Suppressor macrophage treated with lipopolysaccharide for 1 hour (primary cell): ENCODE results near the gene SEPHS2.

ENCODE experiments used
- DNase-seq, 3 donors: peaks; one replicate each; pipeline ENCODE4 v3.0.0-alpha.2; 2020 to 2022

SEPHS2 gene

DNA sequence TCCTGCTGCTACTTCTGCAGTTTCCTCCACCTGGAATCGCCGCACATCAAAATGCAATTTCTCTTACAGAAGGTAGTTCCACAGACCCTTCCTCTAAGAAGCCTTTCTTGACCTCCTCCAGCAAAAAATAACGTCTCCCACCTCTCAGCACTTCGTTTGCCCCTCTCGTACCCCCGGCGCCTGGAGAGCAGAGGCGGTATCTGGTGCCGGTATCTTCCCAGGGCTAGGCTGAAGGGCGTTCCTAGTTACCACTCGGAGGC lies 16.3 kb downstream of the SEPHS2 start:
- DNase-seq, result no peak

DNA sequence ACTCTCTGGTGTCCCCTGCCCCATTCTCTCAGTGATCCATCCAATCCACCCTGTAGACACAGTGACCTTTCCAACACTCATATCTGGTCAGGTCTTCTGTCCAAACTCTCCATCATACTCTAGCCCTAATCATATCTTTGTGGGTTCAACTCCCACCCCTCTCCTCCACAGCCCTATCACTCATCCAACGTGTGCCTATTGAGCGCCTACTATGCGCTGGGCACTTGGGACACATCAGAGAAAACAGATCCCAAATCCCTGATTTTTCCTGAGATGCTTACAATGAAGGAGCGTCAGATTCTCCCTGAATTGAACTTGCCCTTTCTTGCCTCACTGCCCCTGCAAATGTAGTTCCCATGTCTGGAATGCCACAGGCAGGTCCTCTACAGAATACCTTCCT lies 17.6 kb downstream of the SEPHS2 start:
- no peak for DNase-seq

DNA sequence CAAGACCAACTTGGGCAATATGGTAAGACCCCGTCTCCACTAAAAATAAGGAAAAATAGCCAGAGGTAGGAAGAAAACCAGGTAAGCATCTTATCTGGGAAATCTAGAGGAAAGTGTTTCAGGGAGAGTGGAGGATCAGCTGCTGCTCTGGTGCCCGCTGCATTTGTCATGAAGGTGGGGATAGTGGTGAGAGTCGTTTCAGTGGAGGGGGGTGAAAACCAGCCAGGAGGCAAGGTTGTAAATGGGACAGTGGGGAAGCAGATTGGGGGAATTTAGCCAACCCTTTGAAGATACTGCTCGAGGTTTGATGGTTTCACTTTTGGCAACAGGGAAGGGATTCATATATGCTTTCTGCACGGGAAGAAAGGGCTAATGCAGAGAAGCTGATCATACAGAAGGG lies 24.7 kb downstream of the SEPHS2 start:
- no peak for DNase-seq

GRCh38 chr16:30418350-30419181 lies 27.1 kb downstream of the SEPHS2 start:
- peak in 2 of 3 donors; percentile 16 to 25 for DNase-seq

GRCh38 chr16:30417529-30418349 lies 27.9 kb downstream of the SEPHS2 start:
- DNase-seq, result peak; percentile 84 to 91 (median 90)

DNA sequence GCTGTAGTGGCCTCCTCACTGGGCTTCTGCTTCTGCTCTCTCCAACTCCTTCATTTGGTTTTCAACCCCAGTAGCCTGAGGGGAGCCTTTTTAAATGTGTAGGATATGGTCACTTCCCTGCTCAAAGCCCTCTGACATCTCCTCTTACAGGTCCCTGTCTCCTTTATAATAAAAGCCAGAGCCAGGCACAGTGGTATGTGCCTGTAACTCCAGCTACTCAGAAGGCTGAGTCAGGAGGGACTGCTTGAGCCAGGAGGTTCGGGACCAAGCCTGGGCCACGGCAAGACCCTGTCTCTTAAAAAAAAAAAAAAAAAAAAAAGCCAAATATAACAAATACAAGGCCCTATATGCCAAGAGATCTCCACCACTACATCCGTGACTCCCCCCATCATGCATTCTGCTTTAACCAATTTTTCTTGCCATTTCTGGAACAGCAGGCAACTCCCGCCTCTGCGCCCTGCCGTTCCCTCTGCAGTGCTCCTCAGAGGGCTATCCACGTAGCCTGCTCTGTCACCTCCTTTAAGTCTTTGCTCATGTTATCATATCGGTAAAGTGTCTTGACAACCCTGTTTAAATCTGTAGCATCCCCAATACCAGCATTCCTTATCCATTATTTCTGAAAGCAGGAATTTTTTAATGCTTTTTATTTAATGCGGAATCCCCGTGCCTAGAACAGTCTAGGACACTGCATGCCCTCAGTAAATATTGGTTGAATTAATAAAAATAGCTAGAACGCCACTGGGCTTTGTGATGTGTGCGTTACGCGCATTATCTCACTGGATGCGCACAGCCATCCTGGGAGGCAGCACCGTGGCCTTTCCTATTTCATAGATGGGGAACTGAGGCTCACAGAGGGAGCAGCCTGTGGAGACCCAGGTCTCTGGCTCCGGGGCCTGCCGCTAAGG lies 28.8 kb downstream of the SEPHS2 start:
- DNase-seq, result no peak

- no peak for DNase-seq
Observed at GRCh38 chr16:30416047-30416603, 29.5 kb downstream of the SEPHS2 start.

- no peak for DNase-seq
Observed at GRCh38 chr16:30414159-30414558, 31.5 kb downstream of the SEPHS2 start.

DNA sequence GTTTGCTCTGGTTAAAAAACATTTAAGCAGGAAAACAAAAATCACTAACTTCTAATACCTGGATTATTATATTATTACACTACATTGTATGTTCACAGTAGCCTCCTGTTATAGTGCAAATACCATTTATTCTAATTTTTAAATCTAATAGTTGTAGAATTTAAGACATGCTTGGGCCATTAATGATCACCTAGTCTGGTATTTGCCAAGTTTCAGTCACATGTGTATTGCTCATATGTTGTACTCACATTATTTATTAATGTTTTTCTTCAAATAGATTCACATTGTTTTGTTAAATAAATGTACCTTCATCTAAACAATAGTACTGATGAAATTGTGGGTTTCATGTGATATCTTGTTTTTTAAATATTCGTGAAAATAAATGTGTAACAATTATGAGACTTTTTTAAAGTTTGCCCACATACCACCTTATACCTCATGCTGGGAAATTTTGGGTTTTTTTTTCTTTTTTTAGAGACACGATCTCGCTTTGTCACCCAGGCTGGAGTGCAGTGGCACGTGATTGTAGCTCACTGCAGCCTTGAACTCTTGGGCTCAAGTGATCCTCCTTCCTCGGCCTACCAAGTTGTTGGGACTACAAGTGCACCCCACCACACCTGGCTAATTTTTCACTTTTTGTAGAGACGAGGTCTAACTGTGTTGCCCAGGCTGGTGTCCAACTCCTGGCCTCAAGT lies 32.4 kb downstream of the SEPHS2 start:
- no peak for DNase-seq

DNA sequence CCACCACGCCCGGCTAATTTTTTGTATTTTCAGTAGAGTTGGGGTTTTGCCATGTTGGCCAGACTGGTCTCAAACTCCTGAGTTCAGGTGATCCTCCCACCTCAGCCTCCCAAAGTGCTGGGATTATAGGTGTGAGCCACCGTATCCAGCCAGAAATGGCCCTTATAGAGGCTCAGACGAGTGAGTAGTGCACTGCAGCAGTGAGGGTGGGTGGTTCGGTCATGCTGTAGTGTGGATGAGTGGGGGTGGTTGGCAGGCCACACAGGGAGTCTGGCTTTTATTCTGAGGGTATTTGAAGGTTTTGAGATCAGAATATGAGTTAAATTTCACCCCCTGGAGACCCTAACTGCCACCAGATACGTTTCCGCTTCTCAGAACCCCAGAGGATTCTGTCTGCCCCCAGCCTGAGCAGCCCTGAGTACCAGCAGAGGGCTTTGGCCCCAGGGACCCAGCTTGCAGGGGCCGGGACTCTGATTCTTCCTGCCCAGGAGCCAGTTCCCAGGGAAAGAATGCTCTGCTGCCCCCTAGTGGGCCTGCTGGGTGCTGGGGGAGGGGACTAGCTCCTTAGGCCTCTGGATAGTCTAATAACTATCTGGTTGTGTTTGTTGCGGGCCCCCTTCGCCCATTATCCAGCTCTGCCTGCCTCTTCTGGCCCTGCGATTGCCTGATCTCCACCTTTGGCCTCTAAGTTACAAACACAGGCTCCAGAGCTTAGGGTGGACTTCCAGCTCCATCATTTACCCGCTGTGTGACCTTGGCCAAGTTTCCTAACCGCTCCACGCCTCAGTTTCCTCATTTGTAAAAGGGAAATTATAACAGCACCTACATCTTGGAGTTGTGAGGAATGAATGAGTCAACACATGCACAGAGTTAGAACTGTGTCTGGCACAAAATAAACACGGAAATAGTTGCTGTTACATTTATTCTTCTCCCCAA lies 36.3 kb downstream of the SEPHS2 start:
- peak; percentile 92 to 96 (median 95) for DNase-seq

GRCh38 chr16:30407804-30408534 lies 37.7 kb downstream of the SEPHS2 start:
- DNase-seq, result no peak

DNA sequence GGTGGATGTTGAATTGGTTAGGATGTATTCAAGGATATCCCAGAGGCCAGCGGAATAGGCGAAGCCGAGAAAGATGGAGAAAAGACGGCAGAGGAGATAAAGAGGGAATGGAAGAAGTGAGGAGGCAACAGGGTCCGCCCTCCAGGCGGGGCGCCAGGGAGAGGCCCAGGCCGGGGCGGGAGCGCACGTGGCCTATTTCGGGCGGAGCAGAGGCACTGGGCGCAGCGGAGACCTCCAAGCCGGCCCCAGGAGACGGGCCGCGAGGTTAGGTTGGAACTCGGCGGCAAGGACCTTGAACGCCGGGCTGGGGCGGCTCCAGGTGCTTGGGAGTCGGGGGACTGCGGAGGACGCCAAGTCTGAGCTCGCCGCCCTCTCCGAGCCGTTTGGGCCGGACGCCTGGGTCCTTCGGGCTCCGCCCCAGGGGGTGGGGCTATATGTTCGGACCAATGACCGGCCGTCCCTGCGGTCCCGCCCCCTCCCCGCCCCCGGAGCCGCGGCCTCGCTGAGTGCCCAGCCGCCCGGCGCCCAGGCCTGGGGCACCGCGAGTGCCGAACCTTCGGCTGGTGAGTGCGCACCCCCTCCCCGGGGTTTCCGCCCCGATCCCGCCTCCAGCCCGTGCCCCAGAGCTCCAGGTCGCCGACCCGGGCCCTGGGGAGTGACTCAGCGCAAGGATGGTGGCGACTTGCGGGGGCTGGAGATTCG lies 38.4 kb downstream of the SEPHS2 start, which contains the start of gene ZNF771:
TSS of gene ZNF771 (plus strand) at position 505 of the 702 bp plus-strand sequence. CDS start 448 bp downstream, outside the sequence.
- peak; percentile 84 to 96 (median 93) for DNase-seq

DNA sequence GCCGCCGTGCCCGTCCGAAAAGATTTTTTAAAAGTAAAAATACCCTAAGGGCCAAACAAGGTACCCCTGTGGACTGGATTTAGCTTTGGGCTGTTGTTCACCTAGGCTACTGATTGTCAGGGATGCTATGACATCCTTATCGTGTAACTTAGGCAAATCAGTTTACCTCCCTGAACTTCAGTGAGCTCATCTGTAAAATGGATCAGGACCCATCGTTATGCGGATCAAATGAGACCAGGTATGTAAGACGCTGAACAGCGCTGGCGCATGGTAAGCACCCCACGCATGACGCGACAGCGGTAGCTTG lies 38.9 kb downstream of the SEPHS2 start:
- DNase-seq, result no peak

DNA sequence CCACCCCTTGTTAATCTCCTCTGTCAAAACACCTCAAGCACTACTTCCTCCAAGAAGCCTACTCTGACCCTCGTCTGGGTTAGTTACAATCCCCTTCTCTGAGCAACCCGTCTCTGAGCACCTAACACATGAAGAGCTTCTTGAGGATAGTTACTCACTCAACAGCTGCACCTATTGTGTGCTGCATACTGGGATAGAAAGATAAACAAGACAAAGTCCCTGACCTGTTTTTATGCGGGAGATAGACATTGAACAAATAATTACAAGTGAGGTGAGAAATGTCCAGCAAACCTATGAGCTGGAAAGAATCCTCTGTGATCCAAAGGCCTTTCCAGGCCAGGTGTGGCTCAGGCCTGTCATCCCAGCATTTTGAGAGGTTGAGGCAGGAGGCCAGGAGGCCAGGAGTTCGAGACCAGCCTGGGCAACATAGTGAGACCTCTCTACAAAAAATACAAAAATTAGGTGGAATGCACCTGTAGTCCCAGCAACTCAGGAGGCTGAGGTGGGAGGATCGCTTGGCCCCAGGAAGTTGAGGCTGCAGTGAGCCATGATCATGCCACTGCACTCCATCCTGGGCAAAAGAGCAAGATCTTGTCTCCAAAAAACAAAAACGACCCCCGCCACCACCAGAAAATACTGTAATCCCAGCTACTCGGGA lies 43.8 kb downstream of the SEPHS2 start:
- no peak for DNase-seq

DNA sequence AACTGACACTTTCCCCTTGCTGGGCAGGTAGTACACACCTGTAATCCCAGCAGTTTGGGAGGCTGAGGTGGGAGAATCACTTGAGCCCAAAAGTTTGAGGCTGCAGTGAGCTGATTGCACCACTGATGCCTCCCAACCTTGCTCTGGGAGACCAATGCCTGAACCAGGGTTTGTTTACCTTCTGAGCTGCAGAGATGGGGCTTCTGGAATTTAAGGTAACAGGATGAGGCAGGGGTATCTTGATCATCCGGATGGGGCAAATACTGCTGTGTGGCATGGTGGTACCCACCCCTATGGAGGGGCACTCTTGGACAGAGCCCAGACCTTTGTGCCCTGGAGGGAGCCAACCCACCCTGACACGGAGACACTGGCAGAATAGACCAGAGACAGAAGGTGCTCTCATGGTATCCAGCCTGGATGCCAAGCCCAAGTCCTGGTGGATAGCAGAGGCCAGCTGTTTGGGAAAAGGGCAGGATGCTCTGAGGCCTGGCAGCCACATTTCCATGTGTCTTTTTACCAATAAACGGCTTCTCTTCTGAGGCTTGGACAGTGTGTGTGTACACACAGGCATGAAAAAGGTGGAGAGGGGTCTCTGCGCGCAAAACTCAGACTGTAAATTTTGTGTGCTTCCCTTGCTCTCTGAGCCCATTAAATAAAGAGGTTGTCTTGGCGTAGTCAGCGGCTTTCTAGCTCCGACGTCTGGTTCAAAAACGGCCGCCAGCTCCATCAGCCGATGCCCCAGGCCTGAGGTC lies 46.1 kb downstream of the SEPHS2 start:
- no peak for DNase-seq

- DNase-seq, result no peak
Observed at GRCh38 chr16:30398661-30399434, 46.8 kb downstream of the SEPHS2 start.
